ENCODE measurements around the gene CCNB1IP1. TPM values are rescaled to one million over a fixed set of nuclear protein-coding genes. Genes with fewer than 3 reads are reported as not detected.
A peak's percentile ranks its signal among the peaks of the same experiment; 100 is the strongest.
"Not testable (repeated sequence)": the region's sequence is repeated elsewhere in the genome, so short reads cannot be mapped to it uniquely, and the experiment has no call there.

The CCNB1IP1 gene
- total and polyA plus RNA-seq, 3 donors from 2014 or later = 38.7 to 46.7 (median 46.0) TPM

GRCh38 chr14:20341646-20342045 lies 8.6 kb upstream of the CCNB1IP1 start:
- peak overlapping the region; percentile 56 to 78 for H3K4me3 ChIP-seq
- no peaks in the 10 kb centered on the region for H3K9me3 ChIP-seq
- no peaks in the 10 kb centered on the region for H3K36me3 ChIP-seq (ENCODE audit: low read depth, missing control alignments)
- no peaks in the 10 kb centered on the region for H3K4me1 ChIP-seq
- WGBS, 2 donors = 40 to 45% methylated on average over 2 of the region's 2 CpGs
- intact Hi-C loops (cut with DNase I; ENCODE audit: low total_unique reads) = loop anchor here (10.0 kb wide), 1 partner anchor 113 kb away; the partner anchor contains the start of genes APEX1 and OSGEP
- H3K27me3 ChIP-seq = no peaks in the 10 kb centered on the region
- TF ChIP-seq POLR2A (IDR thresholded peaks at IDR 0.05) = no peak
- H3K27ac ChIP-seq = peak overlapping the region; percentile 88 to 94
- DNase-seq = no peak

GRCh38 chr14:20341032-20341431 lies 8.0 kb upstream of the CCNB1IP1 start:
- not testable (repeated sequence) for H3K4me3 ChIP-seq; H3K27me3 ChIP-seq; DNase-seq; H3K4me1 ChIP-seq; H3K27ac ChIP-seq; H3K36me3 ChIP-seq (ENCODE audit: low read depth, missing control alignments); H3K9me3 ChIP-seq
- intact Hi-C loops (cut with DNase I; ENCODE audit: low total_unique reads) = loop anchor here (10.0 kb wide), 1 partner anchor 114 kb away; the partner anchor contains the start of genes APEX1 and OSGEP
- WGBS, 2 donors = 88 to 99% methylated on average over 4 of the region's 4 CpGs

- Histone ChIP-seq H3K36me3 (ENCODE audit: low read depth, missing control alignments) (no peaks in the 10 kb centered on the region), H3K27me3 (no peaks in the 10 kb centered on the region), H3K9me3 (no peaks in the 10 kb centered on the region), H3K4me1 (no peaks in the 10 kb centered on the region), H3K27ac (peak overlapping the region in 1 of 2 donors; percentile 96), H3K4me3 (no peak overlapping the region)
- no peak for DNase-seq
- 79 to 82% methylated on average over 7 of the region's 7 CpGs for WGBS, 2 donors
- no peak for TF ChIP-seq CTCF (IDR thresholded peaks at IDR 0.05)
- no peak for TF ChIP-seq POLR2A (IDR thresholded peaks at IDR 0.05)
- intact Hi-C loops (cut with DNase I; ENCODE audit: low total_unique reads) = loop anchor here (5.0 kb wide), 1 partner anchor 348 kb away; the partner anchor contains the start of gene RNASE4
Measured at GRCh38 chr14:20334017-20334416, 938 bp upstream of the CCNB1IP1 start.

GRCh38 chr14:20333494-20333841 lies 389 bp upstream of the CCNB1IP1 start:
- 11 to 14% methylated on average over 3 of the region's 3 CpGs for WGBS, 2 donors
- peak overlapping the region; percentile 86 to 96 for H3K27ac ChIP-seq

GRCh38 chr14:20332431-20332787 lies 670 bp downstream of the CCNB1IP1 start:
- no peak for TF ChIP-seq POLR2A (IDR thresholded peaks at IDR 0.05)
- no peak for TF ChIP-seq CTCF (IDR thresholded peaks at IDR 0.05)
- peak; percentile 31 for DNase-seq
- intact Hi-C loops (cut with DNase I; ENCODE audit: low total_unique reads) = loop anchor here (5.0 kb wide), 1 partner anchor 350 kb away; the partner anchor contains the start of gene RNASE4
- 0 to 2% methylated on average over 4 of the region's 4 CpGs for WGBS, 2 donors
- Histone ChIP-seq H3K27me3 (no peaks in the 10 kb centered on the region), H3K4me3 (peak overlapping the region; percentile 70 to 81), H3K9me3 (no peaks in the 10 kb centered on the region), H3K27ac (peak overlapping the region; percentile 86 to 96), H3K4me1 (no peaks in the 10 kb centered on the region), H3K36me3 (ENCODE audit: low read depth, missing control alignments) (no peaks in the 10 kb centered on the region)

More at GRCh38 chr14:20333494-20333841, 389 bp upstream of the CCNB1IP1 start:
- TF ChIP-seq POLR2A (IDR thresholded peaks at IDR 0.05) = no peak
- intact Hi-C loops (cut with DNase I; ENCODE audit: low total_unique reads) = loop anchor here (5.0 kb wide), 1 partner anchor 349 kb away; the partner anchor contains the start of gene RNASE4
- no peaks in the 10 kb centered on the region for H3K27me3 ChIP-seq
- DNase-seq = no peak
- no peaks in the 10 kb centered on the region for H3K36me3 ChIP-seq (ENCODE audit: low read depth, missing control alignments)
- no peaks in the 10 kb centered on the region for H3K4me1 ChIP-seq
- H3K4me3 ChIP-seq = peak overlapping the region; percentile 70 to 81
- no peaks in the 10 kb centered on the region for H3K9me3 ChIP-seq

GRCh38 chr14:20331053-20331613 lies 1.9 kb downstream of the CCNB1IP1 start:
- TF ChIP-seq POLR2A (IDR thresholded peaks at IDR 0.05) = no peak
- no peak for TF ChIP-seq CTCF (IDR thresholded peaks at IDR 0.05)
- no peaks in the 10 kb centered on the region for H3K4me1 ChIP-seq
- H3K36me3 ChIP-seq (ENCODE audit: low read depth, missing control alignments) = no peaks in the 10 kb centered on the region
- no peak overlapping the region for H3K27ac ChIP-seq
- WGBS, 2 donors = 73 to 85% methylated on average over 2 of the region's 2 CpGs
- no peaks in the 10 kb centered on the region for H3K27me3 ChIP-seq
- intact Hi-C loops (cut with DNase I; ENCODE audit: low total_unique reads) = loop anchor here (5.0 kb wide), 1 partner anchor 351 kb away; the partner anchor contains the start of gene RNASE4
- no peak for DNase-seq
- no peaks in the 10 kb centered on the region for H3K9me3 ChIP-seq
- no peak overlapping the region for H3K4me3 ChIP-seq

Data from testis (tissue), 3 donors.